Testis (tissue), 3 donors: ENCODE measurements around the gene NFIX. TPM values are rescaled to one million over a fixed set of nuclear protein-coding genes. Genes with fewer than 3 reads are reported as not detected.
A peak's percentile ranks its signal among the peaks of the same experiment; 100 is the strongest.

Experiments used
- DNase-seq: peaks from one replicate; pipeline ENCODE4 v3.0.0-alpha.2; 2019
- H3K27ac ChIP-seq, 2 donors: fragments of 200-600 bp; sonication (generic); one replicate each; pipeline ENCODE4 v1.5.1; 2019
- H3K27me3 ChIP-seq: fragments of 200-600 bp; sonication (generic); one replicate; pipeline ENCODE4 v1.5.1; 2019
- H3K36me3 ChIP-seq: fragments of 200-600 bp; sonication (generic); one replicate; pipeline ENCODE4 v1.5.1; 2017; ENCODE audit warnings: low read depth; ENCODE audit errors: missing control alignments
- H3K4me1 ChIP-seq: fragments of 200-600 bp; sonication (generic); one replicate; pipeline ENCODE4 v1.5.1; 2019
- H3K4me3 ChIP-seq, 2 donors: fragments of 200-600 bp; sonication (generic); one replicate each; pipeline ENCODE4 v1.5.1; 2017 to 2019
- H3K9me3 ChIP-seq: fragments of 200-600 bp; sonication (generic); one replicate; pipeline ENCODE4 v1.5.1; 2017
- POLR2A ChIP-seq: fragments of 450-650 bp; IDR thresholded peaks from one replicate; pipeline ENCODE4 v1.6.1; 2017; ENCODE audit warnings: antibody characterized with exemption, mild to moderate bottlenecking, moderate library complexity
- WGBS, 2 donors: methylation state at CpG; one replicate each; pipeline ENCODE4 v1.1.5; 2018; 5-methylcytosine and 5-hydroxymethylcytosine counted together
- intact Hi-C: fragments of 100-400 bp; cut with DNase I; formaldehyde crosslinking; loops from one replicate; pipeline ENCODE4 v1.15.1; 2023; ENCODE audit warnings: low total_unique reads
- polyA plus RNA-seq: library from polyadenylated mRNA; stranded (reverse); fragments of 350-450 nt; fragmentation: Illumina TruSeq; extraction: RNeasy Lipid Tissue Mini Kit (QIAGEN cat#74804); gene quantifications from one replicate; pipeline ENCODE4 v1.2.3, GENCODE V29; 2014; ENCODE audit warnings: low read depth, low replicate concordance; ENCODE audit not compliant: insufficient read depth
- total RNA-seq, 2 donors: library from RNA; depleted of rRNA; stranded (reverse); fragments of >200 nt; gene quantifications; one replicate each; pipeline ENCODE4 v1.2.3, GENCODE V29; 2016
- TF ChIP-seq, protein P1 (sequence below), 3 experiments: fragments of 450-650 bp in 2 of 3; fragments of 200-600 bp in 1 of 3; sonication (generic) in 1 of 3; IDR thresholded peaks; one replicate each; pipeline ENCODE4 v1.5.1; 2016 to 2019; ENCODE audit warnings: antibody characterized with exemption in 3 of 3, mild to moderate bottlenecking in 2 of 3, moderate library complexity in 1 of 3

Gene NFIX
- total and polyA plus RNA-seq, 3 donors from 2014 or later: 47.4 to 62.4 (median 51.7) TPM

DNA sequence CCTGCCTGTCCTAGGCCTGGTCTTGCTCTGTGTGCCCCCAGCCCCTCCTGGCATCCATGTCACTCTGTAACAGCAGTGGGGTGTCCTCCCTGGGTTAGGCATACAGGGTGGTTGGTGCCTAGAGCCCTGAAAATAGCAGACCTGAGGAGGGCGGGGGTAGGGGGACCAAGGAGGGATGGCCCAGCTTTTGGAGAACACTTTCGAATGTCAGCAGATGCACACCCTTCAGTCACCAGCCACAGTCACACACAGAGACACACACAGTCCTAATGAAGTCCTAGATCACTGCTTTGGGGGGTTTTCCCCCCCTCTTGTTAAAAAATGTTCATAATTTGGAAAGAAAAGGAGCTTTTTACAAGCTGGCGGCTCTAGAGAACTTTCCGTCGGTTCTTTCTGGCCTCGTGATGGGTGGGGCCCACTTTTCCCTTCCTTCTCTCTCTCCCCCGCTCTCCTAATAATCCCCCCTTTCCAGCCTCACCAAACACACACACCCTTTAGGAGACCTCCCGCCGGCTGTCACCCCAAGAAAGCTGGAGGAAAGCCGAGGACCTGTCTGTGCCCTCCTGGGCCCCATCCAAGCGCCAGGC lies 59.4 kb downstream of the NFIX start:
- 29 to 36% methylated on average over 11 of the region's 11 CpGs for WGBS, 2 donors
- Histone ChIP-seq H3K36me3 (no peaks in the 10 kb centered on the region), H3K9me3 (no peaks in the 10 kb centered on the region), H3K27me3 (no peaks in the 10 kb centered on the region), H3K4me3 (no peak overlapping the region), H3K4me1 (peaks cover 92% of the 10 kb centered on the region), H3K27ac (peak overlapping the region; percentile 90 to 93)
- TF ChIP-seq, protein P1, sequence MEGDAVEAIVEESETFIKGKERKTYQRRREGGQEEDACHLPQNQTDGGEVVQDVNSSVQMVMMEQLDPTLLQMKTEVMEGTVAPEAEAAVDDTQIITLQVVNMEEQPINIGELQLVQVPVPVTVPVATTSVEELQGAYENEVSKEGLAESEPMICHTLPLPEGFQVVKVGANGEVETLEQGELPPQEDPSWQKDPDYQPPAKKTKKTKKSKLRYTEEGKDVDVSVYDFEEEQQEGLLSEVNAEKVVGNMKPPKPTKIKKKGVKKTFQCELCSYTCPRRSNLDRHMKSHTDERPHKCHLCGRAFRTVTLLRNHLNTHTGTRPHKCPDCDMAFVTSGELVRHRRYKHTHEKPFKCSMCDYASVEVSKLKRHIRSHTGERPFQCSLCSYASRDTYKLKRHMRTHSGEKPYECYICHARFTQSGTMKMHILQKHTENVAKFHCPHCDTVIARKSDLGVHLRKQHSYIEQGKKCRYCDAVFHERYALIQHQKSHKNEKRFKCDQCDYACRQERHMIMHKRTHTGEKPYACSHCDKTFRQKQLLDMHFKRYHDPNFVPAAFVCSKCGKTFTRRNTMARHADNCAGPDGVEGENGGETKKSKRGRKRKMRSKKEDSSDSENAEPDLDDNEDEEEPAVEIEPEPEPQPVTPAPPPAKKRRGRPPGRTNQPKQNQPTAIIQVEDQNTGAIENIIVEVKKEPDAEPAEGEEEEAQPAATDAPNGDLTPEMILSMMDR (IDR thresholded peaks at IDR 0.05): no peak
- no peak for TF ChIP-seq POLR2A
- DNase-seq: peak; percentile 86
- intact Hi-C loops: no loop called here

DNA sequence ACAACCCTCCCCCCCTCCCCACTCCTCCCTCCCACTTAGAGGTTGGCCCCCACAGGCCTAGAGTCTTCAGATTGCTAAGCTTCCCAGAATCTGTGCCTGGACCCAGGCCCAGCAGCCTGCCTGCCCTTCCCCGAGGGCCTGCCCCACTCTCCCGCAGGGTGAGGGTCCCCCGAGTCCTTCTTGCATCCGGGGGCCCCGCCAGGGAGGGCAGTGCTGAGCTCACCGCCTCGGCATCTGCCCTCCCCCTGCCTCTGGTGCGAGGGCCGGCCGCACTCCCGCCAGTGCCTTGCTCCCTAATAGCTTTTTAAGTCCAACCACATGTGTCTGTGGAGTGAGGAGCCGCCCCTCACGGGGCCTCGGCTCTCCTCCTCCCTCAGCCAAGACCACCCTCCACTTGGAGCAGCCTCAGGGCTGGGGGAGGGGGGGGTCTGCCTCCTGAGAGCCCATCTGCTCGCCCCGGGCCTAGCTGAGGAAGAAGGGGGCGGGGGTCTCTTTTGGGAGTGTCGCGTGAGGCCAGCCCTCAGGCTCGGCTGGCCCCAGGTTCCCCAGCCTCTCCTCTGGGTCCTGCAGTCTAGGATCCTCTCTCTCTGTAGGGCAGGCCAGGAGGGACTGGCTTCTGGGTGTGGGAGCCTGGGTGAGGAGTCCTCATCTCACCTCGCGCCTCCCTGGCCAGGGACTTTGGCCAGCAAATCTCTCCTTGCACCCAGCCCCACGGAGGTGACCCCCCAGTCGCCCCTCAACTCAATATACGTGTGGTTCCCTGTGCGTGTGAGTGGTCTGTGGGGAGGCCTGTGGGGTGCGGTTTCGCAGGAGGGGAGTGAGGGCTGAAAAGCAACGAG lies 60.2 kb downstream of the NFIX start:
- H3K27ac ChIP-seq: peak overlapping the region; percentile 90 to 93
- intact Hi-C loops: no loop called here
- no peak overlapping the region for H3K4me3 ChIP-seq
- H3K36me3 ChIP-seq: no peaks in the 10 kb centered on the region
- DNase-seq: peak; percentile 88
- peaks cover 98% of the 10 kb centered on the region for H3K4me1 ChIP-seq
- WGBS, 2 donors: 26 to 39% methylated on average over 5 to 23 of the region's 29 CpGs
- H3K27me3 ChIP-seq: no peaks in the 10 kb centered on the region
- no peak for TF ChIP-seq POLR2A
- TF ChIP-seq, protein P1 (IDR thresholded peaks at IDR 0.05): no peak
- H3K9me3 ChIP-seq: no peaks in the 10 kb centered on the region

DNA sequence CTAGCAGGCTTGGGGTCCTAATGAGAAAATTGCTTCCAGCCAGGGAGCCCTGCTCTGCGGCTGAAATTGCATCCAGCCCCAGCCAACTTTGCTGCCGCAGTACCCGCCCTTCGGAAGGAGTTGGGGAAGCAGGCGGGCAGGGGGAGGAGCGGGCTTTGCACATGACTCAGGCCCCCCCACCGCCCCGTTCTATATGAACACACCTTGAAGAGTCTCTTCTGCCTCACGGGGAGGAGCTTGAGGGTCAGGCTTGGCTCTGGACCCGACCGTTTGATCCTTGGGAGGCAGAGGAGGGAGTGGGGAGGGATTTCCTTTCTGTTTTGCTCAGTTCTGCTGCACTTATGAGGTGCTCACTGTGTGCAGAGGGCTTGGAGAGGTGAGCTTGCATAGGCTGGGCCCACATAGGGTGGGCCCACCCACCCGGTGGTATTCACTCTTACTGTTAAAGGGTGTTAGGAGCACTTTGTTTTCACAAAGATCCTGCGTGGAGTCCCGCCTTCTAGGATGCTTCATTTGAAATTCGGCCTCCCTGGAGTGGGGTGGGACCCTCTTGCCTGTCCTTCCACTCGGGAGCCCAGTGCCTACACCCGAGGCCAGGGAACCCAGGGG lies 60.9 kb downstream of the NFIX start:
- Histone ChIP-seq H3K4me3 (no peak overlapping the region), H3K4me1 (peaks cover 98% of the 10 kb centered on the region), H3K27ac (peak overlapping the region; percentile 90 to 93), H3K36me3 (no peaks in the 10 kb centered on the region), H3K27me3 (no peaks in the 10 kb centered on the region), H3K9me3 (no peaks in the 10 kb centered on the region)
- 27 to 39% methylated on average over 14 to 17 of the region's 17 CpGs for WGBS, 2 donors
- TF ChIP-seq, protein P1 (IDR thresholded peaks at IDR 0.05): no peak
- TF ChIP-seq POLR2A: no peak
- intact Hi-C loops: no loop called here
- peak; percentile 65 for DNase-seq

DNA sequence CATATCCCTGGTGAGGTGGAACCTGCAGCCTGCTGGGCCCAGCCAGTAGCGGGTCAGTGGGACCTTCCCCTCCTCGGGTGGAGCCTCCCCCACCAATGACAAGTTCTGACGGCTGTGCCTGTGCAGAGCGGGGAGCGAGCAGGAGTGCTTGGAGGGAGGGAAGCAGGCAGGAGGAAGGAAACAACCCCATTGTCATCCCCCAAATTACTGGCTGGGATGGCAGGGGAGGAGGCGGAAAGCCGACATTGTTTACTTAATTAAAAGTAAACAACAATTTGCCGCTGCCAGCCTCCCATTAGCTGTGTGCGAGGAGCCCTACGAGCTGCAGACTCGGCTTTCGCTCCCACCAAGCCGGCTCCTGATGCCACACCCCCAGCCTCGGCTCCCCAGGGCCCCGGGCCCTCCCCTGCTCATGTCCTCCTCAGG lies 61.9 kb downstream of the NFIX start:
- Histone ChIP-seq H3K27ac (peak overlapping the region; percentile 90 to 93), H3K36me3 (no peaks in the 10 kb centered on the region), H3K4me1 (peaks cover 96% of the 10 kb centered on the region), H3K4me3 (no peak overlapping the region), H3K9me3 (no peaks in the 10 kb centered on the region), H3K27me3 (no peaks in the 10 kb centered on the region)
- intact Hi-C loops: no loop called here
- TF ChIP-seq POLR2A: no peak
- TF ChIP-seq, protein P1 (IDR thresholded peaks at IDR 0.05): no peak
- no peak for DNase-seq
- WGBS, 2 donors: 31 to 37% methylated on average over 12 to 15 of the region's 15 CpGs
